K562 (cell line): ENCODE data around the gene CDHR1. TPM values are rescaled to one million over a fixed set of nuclear protein-coding genes. Genes with fewer than 3 reads are reported as not detected.

Source experiments
- CBFA2T3 ChIP-seq: fragments of 450-650 bp; IDR thresholded peaks from 2 replicates; pipeline ENCODE4 v1.6.1; 2017
- CC2D1A ChIP-seq: fragments of 450-650 bp; IDR thresholded peaks from 2 replicates; pipeline ENCODE4 v1.6.1; 2017; ENCODE audit warnings: mild to moderate bottlenecking
- DIDO1 ChIP-seq: fragments of 450-650 bp; IDR thresholded peaks from 2 replicates; pipeline ENCODE4 v1.6.1; 2016; ENCODE audit warnings: low read depth, missing biosample characterization, missing genetic modification characterization
- GTF2A2 ChIP-seq: IDR thresholded peaks from 2 replicates; pipeline ENCODE4 v1.6.1; 2016; ENCODE audit warnings: mild to moderate bottlenecking, missing genetic modification characterization, missing compliant biosample characterization
- RAD21 ChIP-seq, 2 experiments: fragments of 250-450 bp in 1 of 2; fragments of 450-650 bp in 1 of 2; sonication (Bioruptor Pico) in 1 of 2; formaldehyde crosslinking in 1 of 2; IDR thresholded peaks in 1 of 2; conservative IDR thresholded peaks in 1 of 2; 2 replicates each; pipeline versions ENCODE4 v1.4.0 to v1.8.0; 2020 to 2022; ENCODE audit warnings: mild to moderate bottlenecking in 2 of 2, moderate library complexity in 1 of 2
- SNIP1 ChIP-seq: fragments of 450-650 bp; IDR thresholded peaks from 2 replicates; pipeline ENCODE4 v1.7.1; 2017; ENCODE audit warnings: low read depth, mild to moderate bottlenecking
- STAG1 ChIP-seq: sonication (generic); formaldehyde crosslinking; IDR thresholded peaks from 2 replicates; pipeline ENCODE4 v1.5.0; 2020; ENCODE audit warnings: missing genetic modification reagents, borderline replicate concordance
- TARDBP ChIP-seq: fragments of 450-650 bp; IDR thresholded peaks from 2 replicates; pipeline ENCODE4 v1.6.1; 2016
- TRIM24 ChIP-seq, 2 experiments: fragments of 450-650 bp; IDR thresholded peaks; 2 replicates each; pipeline ENCODE4 v1.6.1; 2016
- ZBTB2 ChIP-seq: fragments of 450-650 bp; IDR thresholded peaks from 2 replicates; pipeline ENCODE4 v1.6.1; 2016; ENCODE audit warnings: antibody characterized with exemption
- ZNF121 ChIP-seq: sonication (generic); formaldehyde crosslinking; conservative IDR thresholded peaks from 2 replicates; pipeline ENCODE4 v1.8.0; 2022; ENCODE audit warnings: missing genetic modification reagents
- ZNF184 ChIP-seq: sonication (generic); formaldehyde crosslinking; IDR thresholded peaks from 2 replicates; pipeline ENCODE4 v1.5.0; 2020; ENCODE audit warnings: missing genetic modification reagents
- ZNF584 ChIP-seq: fragments of 200-800 bp; sonication (Bioruptor generic); IDR thresholded peaks from 2 replicates; pipeline ENCODE4 v1.6.1; 2016; ENCODE audit warnings: low read depth, mild to moderate bottlenecking, missing genetic modification characterization, missing compliant biosample characterization
- polyA plus RNA-seq, 8 experiments: library from polyadenylated mRNA; depleted of rRNA in 4 of 8; stranded (reverse) in 5 of 8; unstranded in 3 of 8; fragments of >200 nt; fragmentation: Nextera tagmentation in 2 of 8; fragmentation: Illumina TruSeq in 1 of 8; extraction: Ambion mirVana in 2 of 8; extraction: Trizol in 1 of 8; gene quantifications; 2 replicates each; pipeline versions ENCODE4 v1.2.1 to v1.2.3, GENCODE V29; 2011 to 2014; ENCODE audit warnings: inconsistent platforms in 1 of 8, missing spikeins in 1 of 8
- total RNA-seq, 7 experiments: library from RNA; depleted of rRNA in 6 of 7; stranded (reverse); fragments of >200 nt in 6 of 7; fragmentation: Illumina TruSeq in 2 of 7; extraction: Trizol in 2 of 7; gene quantifications; 2 replicates each; pipeline versions ENCODE4 v1.2.1 to v1.2.3, GENCODE V29; 2011 to 2021; ENCODE audit warnings: low replicate concordance in 1 of 7
- TF ChIP-seq, protein P1 (sequence below): sonication (generic); formaldehyde crosslinking; IDR thresholded peaks from 2 replicates; pipeline ENCODE4 v1.8.0; 2022; ENCODE audit warnings: missing genetic modification reagents, mild to moderate bottlenecking, moderate library complexity, borderline replicate concordance
- TF ChIP-seq, protein P2 (sequence below): sonication (generic); formaldehyde crosslinking; IDR thresholded peaks from 2 replicates; pipeline ENCODE4 v1.8.1; 2023; ENCODE audit warnings: mild to moderate bottlenecking, missing genetic modification reagents
- TF ChIP-seq, protein P3 (sequence below): sonication (generic); IDR thresholded peaks from 2 replicates; pipeline ENCODE4 v1.6.1; 2016
- TF ChIP-seq, protein P4 (sequence below), 2 experiments: fragments of 450-650 bp in 1 of 2; sonication (generic) in 1 of 2; formaldehyde crosslinking in 1 of 2; IDR thresholded peaks in 1 of 2; conservative IDR thresholded peaks in 1 of 2; 2 replicates each; pipeline versions ENCODE4 v1.6.1 to v1.8.1; 2016 to 2023; ENCODE audit warnings: mild to moderate bottlenecking in 2 of 2, moderate library complexity in 2 of 2, inconsistent platforms in 1 of 2, missing genetic modification reagents in 1 of 2

The CDHR1 gene
- total and polyA plus RNA-seq, 9 of the 15 experiments (the other 6 are each of a cell fraction or from before 2014, with no cell fraction given), result 0.03 to 0.99 (median 0.20) TPM

GRCh38 chr10:84256510-84257342, 62.4 kb downstream of the CDHR1 start (continued):
- TF ChIP-seq TRIM24 (IDR thresholded peaks at IDR 0.05) (peak; percentile 54 to 78; a peak in 2 of 4 replicates), ZNF121 (CRISPR knock-in tag) (no peak), DIDO1 (tag) (peak; percentile 68; the same call in 1 of the 2 replicates), ZNF184 (CRISPR knock-in tag) (no peak), CC2D1A (peak; percentile 12; the same call in 1 of the 2 replicates), GTF2A2 (tag) (no peak), CBFA2T3 (no peak), STAG1 (peak; percentile 46; the same call in 1 of the 2 replicates), TARDBP (no peak), ZNF584 (CRISPR knock-in tag) (0 out of 2 replicates have a peak, but pooled peaks have one; percentile 48), RAD21 (CRISPR knock-in tag; conservative IDR thresholded peaks at IDR 0.05 in 1 of 2, IDR thresholded peaks at IDR 0.05 in 1 of 2) (peak; percentile 44 to 74), ZBTB2 (no peak), SNIP1 (no peak)
- TF ChIP-seq, protein P1, sequence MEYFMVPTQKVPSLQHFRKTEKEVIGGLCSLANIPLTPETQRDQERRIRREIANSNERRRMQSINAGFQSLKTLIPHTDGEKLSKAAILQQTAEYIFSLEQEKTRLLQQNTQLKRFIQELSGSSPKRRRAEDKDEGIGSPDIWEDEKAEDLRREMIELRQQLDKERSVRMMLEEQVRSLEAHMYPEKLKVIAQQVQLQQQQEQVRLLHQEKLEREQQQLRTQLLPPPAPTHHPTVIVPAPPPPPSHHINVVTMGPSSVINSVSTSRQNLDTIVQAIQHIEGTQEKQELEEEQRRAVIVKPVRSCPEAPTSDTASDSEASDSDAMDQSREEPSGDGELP (CRISPR knock-in tag), result peak; percentile 74; the same call in 1 of the 2 replicates
- TF ChIP-seq, protein P2, sequence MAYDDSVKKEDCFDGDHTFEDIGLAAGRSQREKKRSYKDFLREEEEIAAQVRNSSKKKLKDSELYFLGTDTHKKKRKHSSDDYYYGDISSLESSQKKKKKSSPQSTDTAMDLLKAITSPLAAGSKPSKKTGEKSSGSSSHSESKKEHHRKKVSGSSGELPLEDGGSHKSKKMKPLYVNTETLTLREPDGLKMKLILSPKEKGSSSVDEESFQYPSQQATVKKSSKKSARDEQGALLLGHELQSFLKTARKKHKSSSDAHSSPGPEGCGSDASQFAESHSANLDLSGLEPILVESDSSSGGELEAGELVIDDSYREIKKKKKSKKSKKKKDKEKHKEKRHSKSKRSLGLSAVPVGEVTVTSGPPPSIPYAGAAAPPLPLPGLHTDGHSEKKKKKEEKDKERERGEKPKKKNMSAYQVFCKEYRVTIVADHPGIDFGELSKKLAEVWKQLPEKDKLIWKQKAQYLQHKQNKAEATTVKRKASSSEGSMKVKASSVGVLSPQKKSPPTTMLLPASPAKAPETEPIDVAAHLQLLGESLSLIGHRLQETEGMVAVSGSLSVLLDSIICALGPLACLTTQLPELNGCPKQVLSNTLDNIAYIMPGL (CRISPR knock-in tag), result peak; percentile 83; the same call in 1 of the 2 replicates
- TF ChIP-seq, protein P3, sequence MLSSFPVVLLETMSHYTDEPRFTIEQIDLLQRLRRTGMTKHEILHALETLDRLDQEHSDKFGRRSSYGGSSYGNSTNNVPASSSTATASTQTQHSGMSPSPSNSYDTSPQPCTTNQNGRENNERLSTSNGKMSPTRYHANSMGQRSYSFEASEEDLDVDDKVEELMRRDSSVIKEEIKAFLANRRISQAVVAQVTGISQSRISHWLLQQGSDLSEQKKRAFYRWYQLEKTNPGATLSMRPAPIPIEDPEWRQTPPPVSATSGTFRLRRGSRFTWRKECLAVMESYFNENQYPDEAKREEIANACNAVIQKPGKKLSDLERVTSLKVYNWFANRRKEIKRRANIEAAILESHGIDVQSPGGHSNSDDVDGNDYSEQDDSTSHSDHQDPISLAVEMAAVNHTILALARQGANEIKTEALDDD, result no peak
- TF ChIP-seq, protein P4, sequence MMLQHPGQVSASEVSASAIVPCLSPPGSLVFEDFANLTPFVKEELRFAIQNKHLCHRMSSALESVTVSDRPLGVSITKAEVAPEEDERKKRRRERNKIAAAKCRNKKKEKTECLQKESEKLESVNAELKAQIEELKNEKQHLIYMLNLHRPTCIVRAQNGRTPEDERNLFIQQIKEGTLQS (IDR thresholded peaks at IDR 0.05), result no peak
- TF ChIP-seq, protein P4 (CRISPR knock-in tag; conservative IDR thresholded peaks at IDR 0.05), result peak; percentile 53; the same call in 1 of the 2 replicates
